ENCODE measurements around the gene PRXL2C. TPM values are rescaled to one million over a fixed set of nuclear protein-coding genes. Genes with fewer than 3 reads are reported as not detected.

PRXL2C gene
- total RNA-seq, 1 experiment from 2014 or later = 19.1 TPM

DNA sequence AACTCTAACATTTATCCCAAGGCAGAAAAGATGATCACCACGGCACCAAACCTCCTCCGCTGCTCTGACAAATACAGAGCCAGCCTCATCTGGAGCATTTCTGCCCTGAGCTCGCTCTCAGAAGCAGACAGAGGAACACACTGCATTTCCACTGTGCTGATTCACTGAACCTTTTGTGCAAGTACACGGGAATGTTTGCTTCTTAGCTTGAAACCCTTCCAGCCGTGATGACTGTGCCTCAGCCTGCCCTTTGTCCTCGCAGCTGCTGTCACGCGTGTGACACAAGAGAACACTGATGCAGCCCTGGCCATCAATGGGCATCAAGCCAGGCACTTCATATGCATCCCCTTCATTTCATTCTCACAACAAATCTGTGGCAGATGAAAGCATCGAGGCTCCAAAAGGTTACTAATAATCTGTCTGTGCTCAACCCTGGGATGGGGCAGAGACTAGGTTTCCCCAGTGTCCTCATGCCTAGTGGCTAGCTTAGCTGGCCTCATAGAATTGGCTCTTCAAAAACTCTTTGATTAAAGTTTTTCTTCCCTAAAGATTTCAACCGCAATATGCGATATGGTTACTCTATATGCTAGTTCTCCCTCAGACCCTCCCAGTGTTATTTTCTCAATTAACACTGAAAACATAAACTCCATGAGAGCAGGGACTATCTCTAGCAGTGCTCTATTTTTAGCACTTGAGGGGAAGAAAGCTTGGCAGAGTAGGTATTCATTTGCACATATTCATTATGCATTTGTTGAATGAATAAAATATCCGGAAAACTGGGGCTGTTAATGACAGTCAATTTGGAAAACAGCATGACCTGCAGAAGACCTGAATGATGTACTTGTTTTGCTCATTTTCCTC lies 42.8 kb downstream of the PRXL2C start:
- peak; percentile 82 for DNase-seq (ENCODE audit: low read depth)

DNA sequence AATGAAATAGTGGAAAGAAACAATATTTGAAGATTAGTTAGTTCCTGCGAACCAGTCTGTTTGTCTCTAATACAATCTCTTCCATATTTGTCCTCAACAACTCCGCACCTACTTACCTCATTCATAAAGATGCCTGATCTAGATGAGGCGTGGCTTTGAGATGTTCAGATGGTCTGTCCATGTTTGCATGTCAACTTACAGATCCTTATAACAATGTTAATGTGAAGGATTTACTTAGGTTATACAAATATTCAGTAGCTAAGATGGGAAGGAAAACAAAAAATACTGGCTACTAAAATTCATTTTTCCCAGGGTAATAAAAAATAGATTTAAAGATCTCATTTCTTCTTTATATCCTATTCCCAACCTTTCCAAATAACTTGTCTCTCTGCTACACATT lies 43.8 kb downstream of the PRXL2C start:
- DNase-seq (ENCODE audit: low read depth) = no peak

DNA sequence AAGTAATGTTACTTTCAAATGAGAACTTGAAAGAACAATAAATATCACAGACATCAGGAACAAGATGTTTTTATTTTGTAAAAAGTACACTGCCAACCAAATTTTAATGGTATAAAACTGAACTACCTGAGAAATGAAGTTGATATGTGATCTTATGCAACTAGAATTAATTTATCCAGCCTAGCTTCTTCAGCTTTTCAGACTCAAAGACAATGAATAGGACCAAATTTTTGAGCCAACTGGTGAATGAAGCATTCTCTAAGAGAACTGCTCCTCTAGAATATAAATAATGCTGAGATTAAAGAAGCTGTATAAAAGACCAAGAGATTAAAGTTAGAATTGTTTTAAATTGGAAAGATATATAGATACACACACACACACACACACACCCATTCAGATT lies 45.4 kb downstream of the PRXL2C start:
- DNase-seq (ENCODE audit: low read depth) = no peak

DNA sequence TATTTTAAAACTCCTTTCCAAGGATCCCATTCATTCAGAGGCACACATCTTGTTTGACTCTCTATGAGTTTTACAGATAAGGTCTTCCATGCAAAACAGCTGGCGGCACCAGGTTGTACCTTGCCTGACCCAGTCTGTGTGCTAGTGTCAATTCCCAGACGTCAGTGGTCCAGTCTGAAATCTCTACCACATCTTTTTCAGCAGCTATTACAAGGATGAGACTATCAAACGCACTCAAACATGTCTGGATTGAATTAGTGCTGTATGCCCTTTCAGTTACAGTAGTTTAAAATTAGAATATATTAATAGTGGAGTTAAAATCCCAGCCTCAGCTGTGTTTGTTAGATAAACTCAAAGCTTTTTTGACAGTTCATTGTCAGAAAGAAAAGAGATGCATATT lies 47.1 kb downstream of the PRXL2C start:
- DNase-seq (ENCODE audit: low read depth) = no peak

- no peak for DNase-seq (ENCODE audit: low read depth)
These were observed 49.8 kb downstream of the PRXL2C start for GRCh38 chr9:96605328-96605727.

- DNase-seq (ENCODE audit: low read depth) = no peak
These were observed 51.2 kb downstream of the PRXL2C start for GRCh38 chr9:96604004-96604319.

DNA sequence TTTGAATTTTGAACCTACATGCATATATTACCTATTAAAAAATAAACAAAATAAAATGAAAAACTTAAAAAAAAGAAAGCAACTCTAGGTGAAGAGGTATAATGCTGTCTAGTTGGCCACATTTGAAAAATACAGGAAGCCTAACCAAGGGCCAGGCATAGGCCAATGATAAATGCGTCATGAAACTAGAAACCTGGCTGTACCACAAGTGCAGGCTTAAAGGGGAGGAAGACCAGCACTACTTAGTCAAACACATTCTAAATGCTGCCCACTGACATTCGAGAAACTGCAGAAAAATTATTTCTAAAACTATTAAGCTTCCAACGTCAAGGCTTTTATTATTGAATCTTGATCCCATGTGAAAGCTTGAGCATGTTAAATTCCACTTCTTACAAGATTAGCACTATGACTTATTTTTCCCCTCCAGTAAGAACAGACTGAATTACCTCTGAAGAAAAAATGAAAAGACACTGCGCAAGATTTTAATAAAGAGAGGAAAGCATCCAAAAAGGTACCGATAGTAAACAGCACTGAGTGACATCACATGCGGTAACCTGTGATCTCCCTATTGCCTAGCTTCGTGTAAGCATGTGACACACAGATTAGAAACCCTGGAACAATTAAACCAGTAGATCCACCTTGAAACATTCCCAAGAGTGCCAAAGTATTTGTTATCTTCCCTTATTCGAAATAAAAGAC lies 51.7 kb downstream of the PRXL2C start:
- DNase-seq (ENCODE audit: low read depth) = no peak

DNA sequence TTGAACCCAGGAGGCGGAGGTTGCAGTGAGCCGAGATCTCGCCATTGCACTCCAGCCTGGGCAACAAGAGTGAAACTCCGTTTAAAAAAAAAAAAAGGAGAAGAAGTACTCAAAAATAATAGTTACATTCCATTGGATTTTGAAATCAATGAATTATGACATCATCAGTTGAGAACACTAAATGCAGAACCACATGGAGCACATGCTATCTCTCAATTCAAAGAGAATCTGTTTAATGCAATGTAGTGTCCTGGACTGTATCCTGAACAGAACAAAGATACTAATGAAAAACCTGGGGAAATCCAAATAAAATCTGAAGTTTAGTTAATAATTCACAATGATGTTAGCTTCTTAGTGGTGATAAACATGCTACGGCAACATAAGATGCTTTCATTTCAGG lies 55.8 kb downstream of the PRXL2C start:
- no peak for DNase-seq (ENCODE audit: low read depth)

DNA sequence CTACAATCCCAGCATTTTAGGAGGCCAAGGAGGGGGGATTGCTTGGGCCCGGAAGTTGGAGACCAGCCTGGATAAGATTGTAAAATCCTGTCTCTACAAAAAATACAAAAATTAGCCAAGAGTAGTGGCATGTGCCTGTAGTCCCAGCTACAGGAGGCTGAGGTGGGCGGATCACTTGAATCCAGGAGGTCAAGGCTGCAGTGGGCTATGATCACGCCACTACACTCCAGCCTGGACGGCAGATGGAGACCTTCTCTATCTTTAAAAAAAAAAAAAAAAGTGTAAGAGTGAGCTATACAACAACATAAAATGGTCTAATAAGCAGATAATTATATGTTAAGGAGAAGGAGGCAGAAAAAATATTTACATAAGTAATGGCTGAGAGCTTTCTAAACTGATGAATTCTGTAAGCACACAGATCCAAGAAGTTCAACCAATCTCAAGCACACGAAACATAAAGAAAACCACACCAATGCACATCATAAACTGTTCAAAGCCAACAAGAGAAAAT lies 58.5 kb downstream of the PRXL2C start:
- no peak for DNase-seq (ENCODE audit: low read depth)

Other genes with a start within 250 kb of the PRXL2C start
- 23.8 and 28.8 TPM in 2 replicates for gene ZNF367, start 236.9 kb downstream of the PRXL2C start, total RNA-seq (2014; rRNA removed; shearing (Covaris generic))
- 13.5 and 15.7 TPM in 2 replicates for gene HABP4, start 205.1 kb downstream of the PRXL2C start, total RNA-seq (2014; rRNA removed; shearing (Covaris generic))
- 8.0 and 15.3 TPM in 2 replicates for gene CDC14B, start 35.5 kb downstream of the PRXL2C start, total RNA-seq (2014; rRNA removed; shearing (Covaris generic))
- gene ZNF510, start 122.8 kb upstream of the PRXL2C start, total RNA-seq (2014; rRNA removed; shearing (Covaris generic)) = 9.9 and 14.8 TPM in 2 replicates
- 1.9 and 2.1 TPM in 2 replicates for gene ZNF782, start 199.2 kb upstream of the PRXL2C start, total RNA-seq (2014; rRNA removed; shearing (Covaris generic))